SK-N-SH (cell line): ENCODE data around the gene MDH2. TPM values are rescaled to one million over a fixed set of nuclear protein-coding genes. Genes with fewer than 3 reads are reported as not detected.

Source experiments
- CTCF ChIA-PET: fragments of 300-600, 350-600 bp; formaldehyde crosslinking; extraction: SDS; loops from one replicate; lab custom pipeline; 2021; lab: Yijun Ruan, JAX
- POLR2A ChIA-PET: fragments of 350-600 bp; sonication (Branson Sonifier 250); formaldehyde crosslinking; extraction: SDS; loops from one replicate; lab custom pipeline; 2020; ENCODE audit warnings: antibody characterized with exemption, inconsistent platforms; lab: Yijun Ruan, JAX
- DNase-seq: peaks from one replicate; pipeline ENCODE4 v3.0.0; 2012
- H2AFZ ChIP-seq: fragments of 200-600 bp; sonication (generic); 2 replicates; pipeline ENCODE4 v1.8.1; 2016; ENCODE audit warnings: antibody characterized with exemption, mild to moderate bottlenecking, low read depth
- H3F3A ChIP-seq: fragments of 200-600 bp; sonication (generic); replicated peaks from 2 replicates; pipeline ENCODE3; 2016; ENCODE audit warnings: antibody characterized with exemption, mild to moderate bottlenecking; ENCODE audit not compliant: insufficient read depth
- H3K27ac ChIP-seq, 2 experiments: fragments of 200-500 bp in 1 of 2; fragments of 200-600 bp in 1 of 2; sonication (Bioruptor generic) in 1 of 2; sonication (generic), shearing (Covaris generic) in 1 of 2; 2 replicates each; pipeline versions ENCODE4 v1.5.1 to v1.6.1; 2014 to 2016; ENCODE audit warnings: low read depth in 2 of 2, inconsistent platforms in 1 of 2, low read length in 1 of 2, mild to moderate bottlenecking in 1 of 2, mixed read lengths in 1 of 2
- H3K27me3 ChIP-seq: fragments of 200-600 bp; sonication (generic), shearing (Covaris generic); 2 replicates; pipeline ENCODE4 v1.6.1; 2016; ENCODE audit warnings: mixed run types; ENCODE audit not compliant: insufficient read depth
- H3K36me3 ChIP-seq, 2 experiments: fragments of 200-500 bp in 1 of 2; fragments of 200-600 bp in 1 of 2; sonication (Bioruptor generic) in 1 of 2; sonication (generic) in 1 of 2; replicated peaks in 1 of 2; 2 replicates each; pipeline versions ENCODE3 to v1.5.1; 2014 to 2016; ENCODE audit warnings: low read length in 1 of 2, mild to moderate bottlenecking in 1 of 2; ENCODE audit not compliant: insufficient read depth in 2 of 2, control insufficient read depth in 1 of 2
- H3K4me1 ChIP-seq, 2 experiments: fragments of 200-500 bp in 1 of 2; fragments of 200-600 bp in 1 of 2; sonication (Bioruptor generic) in 1 of 2; sonication (generic), shearing (Covaris generic) in 1 of 2; 2 replicates each; pipeline versions ENCODE4 v1.5.1 to v1.6.1; 2014 to 2016; ENCODE audit warnings: low read depth in 1 of 2, low read length in 1 of 2, mixed run types in 1 of 2; ENCODE audit not compliant: insufficient read depth in 2 of 2, control insufficient read depth in 1 of 2
- H3K4me2 ChIP-seq: fragments of 200-600 bp; sonication (generic), shearing (Covaris generic); 2 replicates; pipeline ENCODE4 v1.6.1; 2017; ENCODE audit warnings: mixed run types
- H3K4me3 ChIP-seq, 2 experiments: fragments of 200-500 bp in 1 of 2; fragments of 200-600 bp in 1 of 2; sonication (Bioruptor generic) in 1 of 2; sonication (generic), shearing (Covaris generic) in 1 of 2; 2 replicates each; pipeline versions ENCODE4 v1.5.1 to v1.8.1; 2014 to 2016; ENCODE audit warnings: low read depth in 2 of 2, inconsistent platforms in 1 of 2, low read length in 1 of 2, mild to moderate bottlenecking in 1 of 2, mixed read lengths in 1 of 2, moderate library complexity in 1 of 2
- H3K79me2 ChIP-seq: fragments of 200-600 bp; sonication (generic); 2 replicates; pipeline ENCODE4 v1.8.1; 2017; ENCODE audit warnings: mild to moderate bottlenecking; ENCODE audit not compliant: insufficient read depth
- H3K9ac ChIP-seq: fragments of 200-600 bp; sonication (generic); 2 replicates; pipeline ENCODE4 v1.6.1; 2017; ENCODE audit warnings: mixed run types
- H3K9me2 ChIP-seq: fragments of 200-600 bp; sonication (generic); 2 replicates; pipeline ENCODE4 v1.6.1; 2017; ENCODE audit warnings: mixed run types
- H3K9me3 ChIP-seq: fragments of 200-600 bp; sonication (generic); 2 replicates; pipeline ENCODE4 v1.6.1; 2017; ENCODE audit warnings: mixed run types, mild to moderate bottlenecking, moderate library complexity
- H4K20me1 ChIP-seq: fragments of 200-600 bp; sonication (generic); 2 replicates; pipeline ENCODE4 v1.6.1; 2017; ENCODE audit warnings: mild to moderate bottlenecking, mixed run types; ENCODE audit not compliant: insufficient read depth
- CHD2 ChIP-seq: fragments of 150-350 bp; IDR thresholded peaks from 2 replicates; pipeline ENCODE4 v1.6.1; 2018; ENCODE audit warnings: low read length; ENCODE audit not compliant: partially characterized antibody
- EZH2phosphoT487 ChIP-seq: fragments of 200-600 bp; sonication (generic); IDR thresholded peaks from 2 replicates; pipeline ENCODE4 v1.6.1; 2017; ENCODE audit warnings: low read depth, mixed run types, mild to moderate bottlenecking, antibody characterized with exemption, moderate library complexity, borderline replicate concordance
- FOSL2 ChIP-seq: IDR thresholded peaks from 2 replicates; pipeline ENCODE4 v1.4.0; 2012; ENCODE audit warnings: low read depth, mild to moderate bottlenecking, moderate library complexity, borderline replicate concordance
- GABPA ChIP-seq: IDR thresholded peaks from 2 replicates; pipeline ENCODE4 v1.4.0; 2012; ENCODE audit warnings: low read depth, mild to moderate bottlenecking
- GATA2 ChIP-seq: sonication (generic); formaldehyde crosslinking; IDR thresholded peaks from 2 replicates; pipeline ENCODE4 v1.5.0; 2020; ENCODE audit warnings: mild to moderate bottlenecking, missing genetic modification reagents
- MAX ChIP-seq: IDR thresholded peaks from 2 replicates; pipeline ENCODE4 v1.4.0; 2012; ENCODE audit warnings: low read depth
- MEF2A ChIP-seq: IDR thresholded peaks from 2 replicates; pipeline ENCODE4 v1.4.0; 2012; ENCODE audit warnings: low read depth, borderline replicate concordance
- MXI1 ChIP-seq: IDR thresholded peaks from 2 replicates; pipeline ENCODE4 v1.6.1; 2012; ENCODE audit warnings: mild to moderate bottlenecking, low read depth, low read length, improper control_type of control experiment
- NFIC ChIP-seq: IDR thresholded peaks from 2 replicates; pipeline ENCODE4 v1.4.0; 2012; ENCODE audit warnings: borderline replicate concordance
- NRF1 ChIP-seq: IDR thresholded peaks from 2 replicates; pipeline ENCODE4 v1.6.1; 2012; ENCODE audit warnings: low read depth, mild to moderate bottlenecking, low read length
- POLR2AphosphoS5 ChIP-seq: IDR thresholded peaks from 2 replicates; pipeline ENCODE4 v1.6.1; 2012; ENCODE audit warnings: low read depth, low read length
- RFX5 ChIP-seq: IDR thresholded peaks from 2 replicates; pipeline ENCODE4 v1.6.1; 2012; ENCODE audit warnings: mild to moderate bottlenecking, improper control_type of control experiment, low read length
- SIN3A ChIP-seq: IDR thresholded peaks from 2 replicates; pipeline ENCODE4 v1.6.1; 2012; ENCODE audit warnings: low read depth, mild to moderate bottlenecking, low read length, moderate library complexity, borderline replicate concordance
- SMC3 ChIP-seq: IDR thresholded peaks from 2 replicates; pipeline ENCODE4 v1.6.1; 2012; ENCODE audit warnings: low read depth, low read length, improper control_type of control experiment
- TEAD4 ChIP-seq: IDR thresholded peaks from 2 replicates; pipeline ENCODE4 v1.4.0; 2012; ENCODE audit warnings: mild to moderate bottlenecking, borderline replicate concordance; ENCODE audit not compliant: insufficient read depth
- YY1 ChIP-seq: IDR thresholded peaks from 2 replicates; pipeline ENCODE4 v1.4.0; 2012; ENCODE audit warnings: low read depth, mild to moderate bottlenecking
- WGBS: methylation state at CpG from one replicate; pipeline ENCODE4 v1.1.6; 2017; ENCODE audit warnings: low lambda C conversion rate; 5-methylcytosine and 5-hydroxymethylcytosine counted together
- polyA plus RNA-seq, 3 experiments: library from polyadenylated mRNA; depleted of rRNA; stranded (reverse); fragments of >200 nt; gene quantifications; 2 replicates each; pipeline ENCODE4 v1.2.3, GENCODE V29; 2012
- TF ChIP-seq, protein P1 (sequence below): fragments of 150-350 bp; IDR thresholded peaks from 2 replicates; pipeline ENCODE4 v1.6.1; 2016; ENCODE audit warnings: mild to moderate bottlenecking, low read depth, low read length
- TF ChIP-seq, protein P2 (sequence below): IDR thresholded peaks from 2 replicates; pipeline ENCODE4; 2012
- TF ChIP-seq, protein P3 (sequence below): fragments of 150-350 bp; IDR thresholded peaks from 2 replicates; pipeline ENCODE4 v1.6.1; 2017; ENCODE audit warnings: antibody characterized with exemption, low read length, low read depth, borderline replicate concordance
- TF ChIP-seq, protein P4 (sequence below): IDR thresholded peaks from 2 replicates; pipeline ENCODE4 v1.4.0; 2012; ENCODE audit warnings: low read depth, borderline replicate concordance
- TF ChIP-seq, protein P5 (sequence below): fragments of 200-600 bp; sonication (generic); IDR thresholded peaks from 2 replicates; pipeline ENCODE4 v1.6.1; 2017; ENCODE audit warnings: antibody characterized with exemption, mild to moderate bottlenecking, moderate library complexity

The MDH2 gene
- polyA plus RNA-seq, 1 of the 3 experiments (the other 2 are of a cell fraction): 301 TPM

GRCh38 chr7:76074972-76075370 is 27.1 kb downstream of the MDH2 start:
- WGBS: 80% methylated on average over 1 of the region's 4 CpGs
- ChIA-PET CTCF (interaction anchor here (0.8 to 1.1 kb wide), 6 partner anchors 8 to 538 kb away, joined by 3 to 4 read pairs (median 3); no protein-coding TSS in a partner anchor), POLR2A (no interaction called here)
- Histone ChIP-seq H4K20me1 (no peaks in the 10 kb centered on the region), H3K27me3 (no peaks in the 10 kb centered on the region), H3F3A (peaks cover 11% of the 10 kb centered on the region), H3K9me3 (no peaks in the 10 kb centered on the region), H3K4me2 (no peak overlapping the region), H2AFZ (no peak overlapping the region), H3K9me2 (no peaks in the 10 kb centered on the region), H3K79me2 (no peaks in the 10 kb centered on the region), H3K9ac (no peak overlapping the region), H3K27ac (no peak overlapping the region), H3K36me3 (no peaks in the 10 kb centered on the region), H3K4me1 (peaks cover 0 to 5% of the 10 kb centered on the region in 2 experiments; a peak in 1 of 4 replicates), H3K4me3 (no peak overlapping the region)
- TF ChIP-seq EZH2phosphoT487 (no peak), NFIC (no peak), SIN3A (no peak), GABPA (no peak), CHD2 (no peak), MXI1 (no peak), YY1 (no peak), SMC3 (no peak), NRF1 (no peak), GATA2 (CRISPR knock-in tag) (no peak), MAX (no peak), FOSL2 (no peak), RFX5 (no peak)
- TF ChIP-seq, protein P1, sequence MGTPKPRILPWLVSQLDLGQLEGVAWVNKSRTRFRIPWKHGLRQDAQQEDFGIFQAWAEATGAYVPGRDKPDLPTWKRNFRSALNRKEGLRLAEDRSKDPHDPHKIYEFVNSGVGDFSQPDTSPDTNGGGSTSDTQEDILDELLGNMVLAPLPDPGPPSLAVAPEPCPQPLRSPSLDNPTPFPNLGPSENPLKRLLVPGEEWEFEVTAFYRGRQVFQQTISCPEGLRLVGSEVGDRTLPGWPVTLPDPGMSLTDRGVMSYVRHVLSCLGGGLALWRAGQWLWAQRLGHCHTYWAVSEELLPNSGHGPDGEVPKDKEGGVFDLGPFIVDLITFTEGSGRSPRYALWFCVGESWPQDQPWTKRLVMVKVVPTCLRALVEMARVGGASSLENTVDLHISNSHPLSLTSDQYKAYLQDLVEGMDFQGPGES: no peak
- no peak for DNase-seq

DNA sequence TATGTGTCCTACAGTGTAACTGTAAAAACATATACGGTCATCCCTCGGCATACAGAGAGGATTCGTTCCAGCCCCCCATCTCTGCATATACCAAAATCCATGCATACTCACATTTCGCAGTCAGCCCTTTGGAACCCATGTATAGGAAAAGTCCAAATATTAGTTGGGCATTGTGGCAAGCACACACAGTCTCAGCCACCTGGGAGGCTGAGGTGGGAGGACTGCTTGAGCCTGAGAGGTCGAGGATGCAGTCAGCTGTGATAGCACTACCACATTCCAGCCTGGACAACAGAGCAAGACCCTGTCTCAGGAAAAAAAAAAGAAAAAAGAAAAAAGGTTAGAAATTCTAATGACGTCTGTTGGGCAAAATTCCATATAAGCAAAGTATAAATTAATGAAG is 29.1 kb downstream of the MDH2 start:
- CTCF ChIA-PET: no interaction called here
- peaks cover 0 to 5% of the 10 kb centered on the region in 2 experiments; a peak in 1 of 4 replicates for H3K4me1 ChIP-seq
- no peak overlapping the region for H2AFZ ChIP-seq
- no peak overlapping the region for H3K27ac ChIP-seq
- H3K4me2 ChIP-seq: no peak overlapping the region
- H3K27me3 ChIP-seq: no peaks in the 10 kb centered on the region
- H3F3A ChIP-seq: peaks cover 13% of the 10 kb centered on the region
- POLR2A ChIA-PET: no interaction called here
- H3K9me2 ChIP-seq: no peaks in the 10 kb centered on the region
- H3K79me2 ChIP-seq: no peaks in the 10 kb centered on the region
- no peak for TF ChIP-seq SIN3A
- no peak for TF ChIP-seq GABPA
- TF ChIP-seq, protein P2, sequence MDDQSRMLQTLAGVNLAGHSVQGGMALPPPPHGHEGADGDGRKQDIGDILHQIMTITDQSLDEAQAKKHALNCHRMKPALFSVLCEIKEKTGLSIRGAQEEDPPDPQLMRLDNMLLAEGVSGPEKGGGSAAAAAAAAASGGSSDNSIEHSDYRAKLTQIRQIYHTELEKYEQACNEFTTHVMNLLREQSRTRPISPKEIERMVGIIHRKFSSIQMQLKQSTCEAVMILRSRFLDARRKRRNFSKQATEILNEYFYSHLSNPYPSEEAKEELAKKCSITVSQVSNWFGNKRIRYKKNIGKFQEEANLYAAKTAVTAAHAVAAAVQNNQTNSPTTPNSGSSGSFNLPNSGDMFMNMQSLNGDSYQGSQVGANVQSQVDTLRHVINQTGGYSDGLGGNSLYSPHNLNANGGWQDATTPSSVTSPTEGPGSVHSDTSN: no peak
- TF ChIP-seq, protein P3, sequence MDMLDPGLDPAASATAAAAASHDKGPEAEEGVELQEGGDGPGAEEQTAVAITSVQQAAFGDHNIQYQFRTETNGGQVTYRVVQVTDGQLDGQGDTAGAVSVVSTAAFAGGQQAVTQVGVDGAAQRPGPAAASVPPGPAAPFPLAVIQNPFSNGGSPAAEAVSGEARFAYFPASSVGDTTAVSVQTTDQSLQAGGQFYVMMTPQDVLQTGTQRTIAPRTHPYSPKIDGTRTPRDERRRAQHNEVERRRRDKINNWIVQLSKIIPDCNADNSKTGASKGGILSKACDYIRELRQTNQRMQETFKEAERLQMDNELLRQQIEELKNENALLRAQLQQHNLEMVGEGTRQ: no peak
- no peak for TF ChIP-seq POLR2AphosphoS5
- TF ChIP-seq, protein P4, sequence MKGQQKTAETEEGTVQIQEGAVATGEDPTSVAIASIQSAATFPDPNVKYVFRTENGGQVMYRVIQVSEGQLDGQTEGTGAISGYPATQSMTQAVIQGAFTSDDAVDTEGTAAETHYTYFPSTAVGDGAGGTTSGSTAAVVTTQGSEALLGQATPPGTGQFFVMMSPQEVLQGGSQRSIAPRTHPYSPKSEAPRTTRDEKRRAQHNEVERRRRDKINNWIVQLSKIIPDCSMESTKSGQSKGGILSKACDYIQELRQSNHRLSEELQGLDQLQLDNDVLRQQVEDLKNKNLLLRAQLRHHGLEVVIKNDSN: no peak
- TF ChIP-seq TEAD4: no peak
- TF ChIP-seq MEF2A: no peak
- no peak for TF ChIP-seq NRF1
- TF ChIP-seq, protein P5, sequence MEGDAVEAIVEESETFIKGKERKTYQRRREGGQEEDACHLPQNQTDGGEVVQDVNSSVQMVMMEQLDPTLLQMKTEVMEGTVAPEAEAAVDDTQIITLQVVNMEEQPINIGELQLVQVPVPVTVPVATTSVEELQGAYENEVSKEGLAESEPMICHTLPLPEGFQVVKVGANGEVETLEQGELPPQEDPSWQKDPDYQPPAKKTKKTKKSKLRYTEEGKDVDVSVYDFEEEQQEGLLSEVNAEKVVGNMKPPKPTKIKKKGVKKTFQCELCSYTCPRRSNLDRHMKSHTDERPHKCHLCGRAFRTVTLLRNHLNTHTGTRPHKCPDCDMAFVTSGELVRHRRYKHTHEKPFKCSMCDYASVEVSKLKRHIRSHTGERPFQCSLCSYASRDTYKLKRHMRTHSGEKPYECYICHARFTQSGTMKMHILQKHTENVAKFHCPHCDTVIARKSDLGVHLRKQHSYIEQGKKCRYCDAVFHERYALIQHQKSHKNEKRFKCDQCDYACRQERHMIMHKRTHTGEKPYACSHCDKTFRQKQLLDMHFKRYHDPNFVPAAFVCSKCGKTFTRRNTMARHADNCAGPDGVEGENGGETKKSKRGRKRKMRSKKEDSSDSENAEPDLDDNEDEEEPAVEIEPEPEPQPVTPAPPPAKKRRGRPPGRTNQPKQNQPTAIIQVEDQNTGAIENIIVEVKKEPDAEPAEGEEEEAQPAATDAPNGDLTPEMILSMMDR: no peak
- DNase-seq: no peak
- no peaks in the 10 kb centered on the region for H3K9me3 ChIP-seq
- H3K9ac ChIP-seq: no peak overlapping the region
- 81% methylated on average over 6 of the region's 6 CpGs for whole genome bisulfite sequencing
- no peak overlapping the region for H3K4me3 ChIP-seq
- H4K20me1 ChIP-seq: no peaks in the 10 kb centered on the region
- H3K36me3 ChIP-seq: no peaks in the 10 kb centered on the region
